ENCODE data around the gene SF3A1. TPM values are rescaled to one million over a fixed set of nuclear protein-coding genes. Genes with fewer than 3 reads are reported as not detected.

SF3A1 gene
- polyA plus RNA-seq, 1 donor from 2014 or later: 14.4 TPM

- no peaks in the 10 kb centered on the region for H3K9me2 ChIP-seq (ENCODE audit: insufficient read depth, low read length)
- TF ChIP-seq MXI1 (conservative IDR thresholded peaks at IDR 0.05; ENCODE audit: poor library complexity, severe bottlenecking) (no peak), SMC3 (conservative IDR thresholded peaks at IDR 0.05; ENCODE audit: poor library complexity) (no peak), EZH2 (IDR thresholded peaks at IDR 0.05; ENCODE audit: borderline replicate concordance, insufficient read depth, low read length, poor library complexity, severe bottlenecking) (no peak), CTCF (IDR thresholded peaks at IDR 0.05; ENCODE audit: poor library complexity, severe bottlenecking) (no peak), REST (IDR thresholded peaks at IDR 0.05; ENCODE audit: borderline replicate concordance) (no peak), EP300 (conservative IDR thresholded peaks at IDR 0.05; ENCODE audit: poor library complexity, severe bottlenecking) (no peak), RAD21 (conservative IDR thresholded peaks at IDR 0.05) (no peak)
- H3K4me3 ChIP-seq (ENCODE audit: low read length): peak overlapping the region; percentile 89
- peaks cover 8% of the 10 kb centered on the region for H4K20me1 ChIP-seq (ENCODE audit: insufficient read depth)
- H3K9me3 ChIP-seq (ENCODE audit: low read length): no peaks in the 10 kb centered on the region
- peaks cover 27% of the 10 kb centered on the region for H3K79me2 ChIP-seq (replicated peaks; ENCODE audit: insufficient read depth, low read length)
- no peaks in the 10 kb centered on the region for H3F3A ChIP-seq (ENCODE audit: insufficient read depth, low read length, poor library complexity, severe bottlenecking)
- H3K27me3 ChIP-seq (ENCODE audit: insufficient read depth, low read depth, low read length): no peaks in the 10 kb centered on the region
- H3K4me2 ChIP-seq (ENCODE audit: low read length): no peak overlapping the region
- H3K9ac ChIP-seq (ENCODE audit: low read length): no peak overlapping the region
- no peak overlapping the region for H3K27ac ChIP-seq (ENCODE audit: low read length)
- no peaks in the 10 kb centered on the region for H3K36me3 ChIP-seq (ENCODE audit: insufficient read depth, low read length)
- no peak overlapping the region for H2AFZ ChIP-seq (ENCODE audit: low read depth, low read length)
Observed at GRCh38 chr22:30358541-30358940, 1.8 kb upstream of the SF3A1 start.

- H3K27ac ChIP-seq (ENCODE audit: low read length): peak overlapping the region; percentile 98
- no peaks in the 10 kb centered on the region for H3K9me3 ChIP-seq (ENCODE audit: low read length)
- peaks cover 28% of the 10 kb centered on the region for H3K79me2 ChIP-seq (replicated peaks; ENCODE audit: insufficient read depth, low read length)
- H3F3A ChIP-seq (ENCODE audit: insufficient read depth, low read length, poor library complexity, severe bottlenecking): no peaks in the 10 kb centered on the region
- H2AFZ ChIP-seq (ENCODE audit: low read depth, low read length): no peak overlapping the region
- peak overlapping the region; percentile 99 for H3K9ac ChIP-seq (ENCODE audit: low read length)
- no peaks in the 10 kb centered on the region for H3K27me3 ChIP-seq (ENCODE audit: insufficient read depth, low read depth, low read length)
- peak overlapping the region; percentile 89 for H3K4me3 ChIP-seq (ENCODE audit: low read length)
- peaks cover 8% of the 10 kb centered on the region for H4K20me1 ChIP-seq (ENCODE audit: insufficient read depth)
- H3K9me2 ChIP-seq (ENCODE audit: insufficient read depth, low read length): no peaks in the 10 kb centered on the region
- no peak for TF ChIP-seq EZH2 (IDR thresholded peaks at IDR 0.05; ENCODE audit: borderline replicate concordance, insufficient read depth, low read length, poor library complexity, severe bottlenecking)
- no peak for TF ChIP-seq EP300 (conservative IDR thresholded peaks at IDR 0.05; ENCODE audit: poor library complexity, severe bottlenecking)
- TF ChIP-seq REST (IDR thresholded peaks at IDR 0.05; ENCODE audit: borderline replicate concordance): no peak
- TF ChIP-seq POLR2AphosphoS5 (IDR thresholded peaks at IDR 0.05): no peak
- no peak for TF ChIP-seq RAD21 (conservative IDR thresholded peaks at IDR 0.05)
- no peak for TF ChIP-seq MXI1 (conservative IDR thresholded peaks at IDR 0.05; ENCODE audit: poor library complexity, severe bottlenecking)
- no peak for TF ChIP-seq CTCF (IDR thresholded peaks at IDR 0.05; ENCODE audit: poor library complexity, severe bottlenecking)
- no peak for TF ChIP-seq TAF1 (IDR thresholded peaks at IDR 0.05; ENCODE audit: low read depth)
- TF ChIP-seq SMC3 (conservative IDR thresholded peaks at IDR 0.05; ENCODE audit: poor library complexity): no peak
- peak overlapping the region; percentile 76 for H3K4me2 ChIP-seq (ENCODE audit: low read length)
- no peaks in the 10 kb centered on the region for H3K36me3 ChIP-seq (ENCODE audit: insufficient read depth, low read length)
Observed at GRCh38 chr22:30357650-30358215, 1.0 kb upstream of the SF3A1 start.
